GM12891 (cell line): ENCODE measurements around the gene FAM222A.

ENCODE experiments used
- POLR2A ChIP-seq: IDR thresholded peaks from 2 replicates; pipeline ENCODE4 v1.6.1; 2011; ENCODE audit warnings: low read depth, low read length, control low read depth
- POLR2AphosphoS5 ChIP-seq: IDR thresholded peaks from 2 replicates; pipeline ENCODE4 v1.6.1; 2011; ENCODE audit warnings: low read depth, low read length, control low read depth

DNA sequence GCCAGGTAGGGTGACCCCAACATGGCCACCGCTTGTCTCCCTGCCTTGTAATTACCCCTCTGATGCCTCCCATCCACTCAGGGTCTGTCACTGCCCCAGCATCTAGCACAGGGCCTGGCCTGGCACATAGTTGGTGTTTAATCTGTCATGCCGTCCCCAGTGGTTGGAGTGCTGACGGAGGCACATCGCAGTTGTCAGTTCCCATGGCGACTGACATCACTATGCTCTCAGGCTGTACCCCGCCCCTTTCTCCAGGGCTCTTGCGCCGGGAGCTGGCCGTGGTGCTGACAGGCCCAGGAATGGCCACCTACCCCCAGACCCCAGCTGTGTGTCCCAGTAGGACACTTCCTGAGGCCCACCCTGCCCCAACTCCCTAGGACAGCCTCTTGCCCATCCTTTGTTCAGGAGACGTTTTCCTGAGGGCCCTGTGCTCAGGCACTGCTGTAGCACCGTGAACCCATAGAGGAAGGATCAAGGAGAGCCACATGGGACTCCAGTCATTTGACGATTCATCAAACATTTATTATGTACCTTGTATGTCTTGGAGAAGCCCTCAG, 23.0 kb downstream of the FAM222A start:
- TF ChIP-seq POLR2A (no peak), POLR2AphosphoS5 (no peak)
